ENCODE measurements around the gene WNK2. TPM values are rescaled to one million over a fixed set of nuclear protein-coding genes. Genes with fewer than 3 reads are reported as not detected.

WNK2 gene
- total and polyA plus RNA-seq, 2 of the 4 experiments (the other 2 are of a cell fraction) = not detected

DNA sequence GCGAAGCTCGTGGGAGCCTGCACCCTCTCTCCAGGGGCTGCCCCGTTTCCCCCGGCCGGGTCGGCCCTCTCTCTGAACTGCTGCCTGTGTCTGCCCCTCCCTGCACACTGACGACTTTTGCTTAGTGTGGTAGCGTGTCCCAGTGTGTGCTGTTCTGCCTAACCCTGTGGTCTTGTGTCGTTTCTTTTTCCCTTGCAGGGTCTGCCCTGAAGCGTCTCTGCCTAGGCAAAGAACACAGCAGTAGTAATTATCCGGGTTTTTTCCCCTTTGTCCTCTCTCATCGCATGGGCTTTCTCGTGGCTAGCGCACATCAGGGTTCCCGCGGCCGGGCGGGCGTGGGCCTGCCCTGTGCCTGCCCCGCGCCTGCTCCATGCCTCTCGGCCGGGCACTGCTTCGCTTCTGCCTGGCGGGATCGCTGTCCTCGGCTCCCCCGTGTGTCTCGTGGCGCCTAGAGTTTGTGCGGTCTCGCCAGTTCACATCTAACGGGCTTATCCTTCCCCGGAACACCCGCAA lies 122.7 kb downstream of the WNK2 start:
- Histone ChIP-seq H3K36me3 (ENCODE audit: control insufficient read depth, insufficient read depth, low read length) (no peaks in the 10 kb centered on the region), H3K18ac (ENCODE audit: low read depth, low read length) (no peak overlapping the region), H3K4me2 (ENCODE audit: low read depth, low read length) (no peak overlapping the region), H4K8ac (ENCODE audit: low read depth in 2 of 2, low read length in 2 of 2) (no peak overlapping the region), H4K91ac (ENCODE audit: insufficient read depth, low read depth, low read length) (no peak overlapping the region), H2AFZ (replicated peaks; ENCODE audit: low read length, poor library complexity) (peak overlapping the region; percentile 32), H4K20me1 (ENCODE audit: insufficient read depth, low read length) (no peaks in the 10 kb centered on the region), H3K9me1 (ENCODE audit: insufficient read depth, low read length) (no peaks in the 10 kb centered on the region), H3K4ac (ENCODE audit: low read depth, low read length) (no peak overlapping the region), H2BK5ac (ENCODE audit: low read depth, low read length, poor library complexity, severe bottlenecking) (no peak overlapping the region), H3K27me3 (ENCODE audit: control insufficient read depth, insufficient read depth, low read length) (peaks cover 11% of the 10 kb centered on the region), H3K14ac (replicated peaks; ENCODE audit: low read depth, low read length) (no peak overlapping the region), H3K9me3 (ENCODE audit: control insufficient read depth, insufficient read depth, low read length) (no peaks in the 10 kb centered on the region), H3K56ac (ENCODE audit: extremely low read depth, insufficient read depth, low read length) (no peak overlapping the region), H3K9ac (ENCODE audit: low read depth, low read length) (no peak overlapping the region), H2AK9ac (replicated peaks; ENCODE audit: low read depth, low read length, poor library complexity) (no peak overlapping the region), H2BK120ac (ENCODE audit: low read depth, low read length) (no peak overlapping the region), H2BK20ac (ENCODE audit: low read depth, low read length) (no peak overlapping the region), H2AK5ac (ENCODE audit: low read depth, low read length) (no peak overlapping the region), H3K27ac (ENCODE audit: insufficient read depth, low read length) (no peak overlapping the region), H4K5ac (ENCODE audit: low read depth, low read length) (no peak overlapping the region), H3K4me1 (ENCODE audit: control insufficient read depth, insufficient read depth, low read length) (no peaks in the 10 kb centered on the region), H2BK15ac (ENCODE audit: low read depth, low read length) (no peak overlapping the region), H3K79me1 (ENCODE audit: low read depth in 1 of 2, low read length in 2 of 2) (no peaks in the 10 kb centered on the region), H3K23ac (ENCODE audit: low read depth, low read length) (no peak overlapping the region), H3K4me3 (ENCODE audit: insufficient read depth, low read depth, low read length) (no peak overlapping the region)
- in situ Hi-C loops (cut with MboI; ENCODE audit: low sequenced_read_pairs) = loop anchor here (5.0 to 25.0 kb wide), 3 partner anchors 106 to 294 kb away; no protein-coding TSS in a partner anchor
- ChIA-PET CTCF (interaction anchor here (0.6 to 1.7 kb wide), 2 partner anchors 198 to 212 kb away, joined by 3 to 4 read pairs; no protein-coding TSS in a partner anchor), POLR2A (ENCODE audit: unreplicated experiment) (no interaction called here)
- BruUV-seq (replicated peaks) = no TSS peak
- WGBS, 2 experiments (ENCODE audit: extremely low coverage in 2 of 2, insufficient read length in 1 of 2) = 78% methylated on average over 25 of the region's 35 CpGs; no CpG with 5 or more reads in 1 of the 2 experiments
- dilution Hi-C loops (cut with HindIII; ENCODE audit: low sequenced_read_pairs, unreplicated experiment) = no loop called here
- TF ChIP-seq FOS (IDR thresholded peaks at IDR 0.05; ENCODE audit: low read depth, low read length) = no peak
- no peak for TF ChIP-seq SMC3 (IDR thresholded peaks at IDR 0.05; ENCODE audit: low read depth, low read length)
- no peak for TF ChIP-seq MAZ (IDR thresholded peaks at IDR 0.05; ENCODE audit: borderline replicate concordance, low read depth, low read length)
- TF ChIP-seq MXI1 (IDR thresholded peaks at IDR 0.05; ENCODE audit: borderline replicate concordance, low read depth, low read length) = no peak
- no peak for TF ChIP-seq RCOR1 (IDR thresholded peaks at IDR 0.05; ENCODE audit: insufficient replicate concordance, low read length)
- TF ChIP-seq MAFK (IDR thresholded peaks at IDR 0.05; ENCODE audit: low read depth, low read length) = no peak
- TF ChIP-seq POLR2A (IDR thresholded peaks at IDR 0.05; ENCODE audit: low read depth, low read length) = no peak
- TF ChIP-seq BHLHE40 (IDR thresholded peaks at IDR 0.05; ENCODE audit: low read depth, low read length) = no peak
- TF ChIP-seq RAD21 (IDR thresholded peaks at IDR 0.05; ENCODE audit: low read length) = no peak
- TF ChIP-seq, protein P1, sequence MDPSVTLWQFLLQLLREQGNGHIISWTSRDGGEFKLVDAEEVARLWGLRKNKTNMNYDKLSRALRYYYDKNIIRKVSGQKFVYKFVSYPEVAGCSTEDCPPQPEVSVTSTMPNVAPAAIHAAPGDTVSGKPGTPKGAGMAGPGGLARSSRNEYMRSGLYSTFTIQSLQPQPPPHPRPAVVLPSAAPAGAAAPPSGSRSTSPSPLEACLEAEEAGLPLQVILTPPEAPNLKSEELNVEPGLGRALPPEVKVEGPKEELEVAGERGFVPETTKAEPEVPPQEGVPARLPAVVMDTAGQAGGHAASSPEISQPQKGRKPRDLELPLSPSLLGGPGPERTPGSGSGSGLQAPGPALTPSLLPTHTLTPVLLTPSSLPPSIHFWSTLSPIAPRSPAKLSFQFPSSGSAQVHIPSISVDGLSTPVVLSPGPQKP (IDR thresholded peaks at IDR 0.05; ENCODE audit: borderline replicate concordance, low read depth, low read length) = no peak
- TF ChIP-seq, protein P2, sequence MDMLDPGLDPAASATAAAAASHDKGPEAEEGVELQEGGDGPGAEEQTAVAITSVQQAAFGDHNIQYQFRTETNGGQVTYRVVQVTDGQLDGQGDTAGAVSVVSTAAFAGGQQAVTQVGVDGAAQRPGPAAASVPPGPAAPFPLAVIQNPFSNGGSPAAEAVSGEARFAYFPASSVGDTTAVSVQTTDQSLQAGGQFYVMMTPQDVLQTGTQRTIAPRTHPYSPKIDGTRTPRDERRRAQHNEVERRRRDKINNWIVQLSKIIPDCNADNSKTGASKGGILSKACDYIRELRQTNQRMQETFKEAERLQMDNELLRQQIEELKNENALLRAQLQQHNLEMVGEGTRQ (IDR thresholded peaks at IDR 0.05; ENCODE audit: low read depth, low read length) = no peak
- no peak for TF ChIP-seq CHD1 (IDR thresholded peaks at IDR 0.05; ENCODE audit: low read depth, low read length)
- intact Hi-C loops (cut with micrococcal nuclease) = no loop called here
- ATAC-seq (ENCODE audit: low read depth) (no peak), DNase-seq (no peak)

Measured in IMR-90 (cell line).